ENCODE results near the gene KCNJ16. TPM values are rescaled to one million over a fixed set of nuclear protein-coding genes. Genes with fewer than 3 reads are reported as not detected.

KCNJ16 gene
- total RNA-seq, 4 donors from 2014 or later = 0.57 to 0.67 TPM; not detected in 2

GRCh38 chr17:70071127-70071526 is 3.9 kb upstream of the KCNJ16 start:
- no peak for DNase-seq
- H3K27me3 ChIP-seq = no peaks in the 10 kb centered on the region
- no peak for TF ChIP-seq POLR2A (IDR thresholded peaks at IDR 0.05)
- TF ChIP-seq, protein P1, sequence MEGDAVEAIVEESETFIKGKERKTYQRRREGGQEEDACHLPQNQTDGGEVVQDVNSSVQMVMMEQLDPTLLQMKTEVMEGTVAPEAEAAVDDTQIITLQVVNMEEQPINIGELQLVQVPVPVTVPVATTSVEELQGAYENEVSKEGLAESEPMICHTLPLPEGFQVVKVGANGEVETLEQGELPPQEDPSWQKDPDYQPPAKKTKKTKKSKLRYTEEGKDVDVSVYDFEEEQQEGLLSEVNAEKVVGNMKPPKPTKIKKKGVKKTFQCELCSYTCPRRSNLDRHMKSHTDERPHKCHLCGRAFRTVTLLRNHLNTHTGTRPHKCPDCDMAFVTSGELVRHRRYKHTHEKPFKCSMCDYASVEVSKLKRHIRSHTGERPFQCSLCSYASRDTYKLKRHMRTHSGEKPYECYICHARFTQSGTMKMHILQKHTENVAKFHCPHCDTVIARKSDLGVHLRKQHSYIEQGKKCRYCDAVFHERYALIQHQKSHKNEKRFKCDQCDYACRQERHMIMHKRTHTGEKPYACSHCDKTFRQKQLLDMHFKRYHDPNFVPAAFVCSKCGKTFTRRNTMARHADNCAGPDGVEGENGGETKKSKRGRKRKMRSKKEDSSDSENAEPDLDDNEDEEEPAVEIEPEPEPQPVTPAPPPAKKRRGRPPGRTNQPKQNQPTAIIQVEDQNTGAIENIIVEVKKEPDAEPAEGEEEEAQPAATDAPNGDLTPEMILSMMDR (IDR thresholded peaks at IDR 0.05) = no peak
- no peaks in the 10 kb centered on the region for H3K36me3 ChIP-seq
- no peaks in the 10 kb centered on the region for H3K4me1 ChIP-seq
- no peak overlapping the region for H3K27ac ChIP-seq
- H3K4me3 ChIP-seq = no peak overlapping the region
- no peaks in the 10 kb centered on the region for H3K9me3 ChIP-seq

DNA sequence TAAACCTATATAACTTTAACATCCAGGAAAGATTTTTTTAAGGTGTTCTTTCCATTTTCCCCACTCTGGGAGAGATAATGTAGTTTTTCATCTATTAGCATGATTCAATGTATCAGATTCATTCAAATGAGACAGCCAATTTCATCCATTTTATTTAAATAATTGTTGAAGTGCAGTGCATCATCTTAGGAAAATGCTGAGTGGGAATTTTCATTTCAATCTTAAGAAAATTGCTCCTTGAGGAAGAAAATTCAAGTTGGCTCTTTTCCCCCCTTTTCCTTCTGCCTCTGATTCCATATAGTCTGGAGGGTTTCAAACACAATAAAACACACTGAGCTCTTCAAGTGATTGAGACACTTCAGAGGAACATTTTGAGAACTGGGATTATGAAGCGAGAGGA is 3.4 kb upstream of the KCNJ16 start:
- Histone ChIP-seq H3K27me3 (no peaks in the 10 kb centered on the region), H3K27ac (no peak overlapping the region), H3K36me3 (no peaks in the 10 kb centered on the region), H3K9me3 (no peaks in the 10 kb centered on the region), H3K4me3 (no peak overlapping the region), H3K4me1 (no peaks in the 10 kb centered on the region)
- DNase-seq = no peak
- TF ChIP-seq, protein P1 (IDR thresholded peaks at IDR 0.05) = no peak
- no peak for TF ChIP-seq POLR2A (IDR thresholded peaks at IDR 0.05)

- H3K4me3 ChIP-seq = no peak overlapping the region
- no peak overlapping the region for H3K27ac ChIP-seq
- no peaks in the 10 kb centered on the region for H3K9me3 ChIP-seq
- H3K4me1 ChIP-seq = no peaks in the 10 kb centered on the region
- no peak for DNase-seq
- H3K36me3 ChIP-seq = no peaks in the 10 kb centered on the region
- no peaks in the 10 kb centered on the region for H3K27me3 ChIP-seq
- TF ChIP-seq POLR2A (IDR thresholded peaks at IDR 0.05) = no peak
- TF ChIP-seq, protein P1 (IDR thresholded peaks at IDR 0.05) = no peak
Measured at GRCh38 chr17:70072546-70073309, 2.3 kb upstream of the KCNJ16 start.

GRCh38 chr17:70073310-70073709 is 1.7 kb upstream of the KCNJ16 start:
- TF ChIP-seq POLR2A (IDR thresholded peaks at IDR 0.05) = no peak
- TF ChIP-seq, protein P1 (IDR thresholded peaks at IDR 0.05) = no peak
- H3K27me3 ChIP-seq = no peaks in the 10 kb centered on the region
- H3K27ac ChIP-seq = no peak overlapping the region
- no peaks in the 10 kb centered on the region for H3K36me3 ChIP-seq
- H3K4me1 ChIP-seq = no peaks in the 10 kb centered on the region
- H3K4me3 ChIP-seq = no peak overlapping the region
- H3K9me3 ChIP-seq = no peaks in the 10 kb centered on the region
- DNase-seq = no peak

DNA sequence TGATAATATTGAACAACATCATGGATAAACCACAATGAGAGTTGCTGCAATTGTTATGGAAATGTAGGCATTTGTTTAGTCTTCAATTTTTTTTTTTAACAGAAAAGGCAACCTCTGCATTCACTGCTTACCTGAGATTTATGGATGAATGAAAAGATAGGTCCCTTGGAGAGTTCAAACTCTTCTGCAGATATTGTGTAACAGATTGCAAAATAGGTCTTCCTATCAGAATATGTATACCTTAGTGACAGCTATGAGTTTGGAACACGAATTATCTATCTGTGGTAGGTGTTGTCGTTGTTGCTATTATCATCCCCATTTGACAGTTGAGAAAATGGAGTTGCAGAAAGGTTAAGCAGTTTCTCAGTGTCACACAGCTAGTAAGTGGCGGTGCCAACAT is 1.2 kb upstream of the KCNJ16 start:
- no peaks in the 10 kb centered on the region for H3K4me1 ChIP-seq
- TF ChIP-seq POLR2A (IDR thresholded peaks at IDR 0.05) = no peak
- TF ChIP-seq, protein P1 (IDR thresholded peaks at IDR 0.05) = no peak
- H3K4me3 ChIP-seq = no peak overlapping the region
- H3K27ac ChIP-seq = no peak overlapping the region
- H3K9me3 ChIP-seq = no peaks in the 10 kb centered on the region
- H3K27me3 ChIP-seq = no peaks in the 10 kb centered on the region
- no peak for DNase-seq
- H3K36me3 ChIP-seq = no peaks in the 10 kb centered on the region
